ENCODE data around the gene MEIS3. TPM values are rescaled to one million over a fixed set of nuclear protein-coding genes. Genes with fewer than 3 reads are reported as not detected.

The MEIS3 gene
- total and polyA plus RNA-seq, 4 donors = 3.8 to 10.2 (median 7.9) TPM

DNA sequence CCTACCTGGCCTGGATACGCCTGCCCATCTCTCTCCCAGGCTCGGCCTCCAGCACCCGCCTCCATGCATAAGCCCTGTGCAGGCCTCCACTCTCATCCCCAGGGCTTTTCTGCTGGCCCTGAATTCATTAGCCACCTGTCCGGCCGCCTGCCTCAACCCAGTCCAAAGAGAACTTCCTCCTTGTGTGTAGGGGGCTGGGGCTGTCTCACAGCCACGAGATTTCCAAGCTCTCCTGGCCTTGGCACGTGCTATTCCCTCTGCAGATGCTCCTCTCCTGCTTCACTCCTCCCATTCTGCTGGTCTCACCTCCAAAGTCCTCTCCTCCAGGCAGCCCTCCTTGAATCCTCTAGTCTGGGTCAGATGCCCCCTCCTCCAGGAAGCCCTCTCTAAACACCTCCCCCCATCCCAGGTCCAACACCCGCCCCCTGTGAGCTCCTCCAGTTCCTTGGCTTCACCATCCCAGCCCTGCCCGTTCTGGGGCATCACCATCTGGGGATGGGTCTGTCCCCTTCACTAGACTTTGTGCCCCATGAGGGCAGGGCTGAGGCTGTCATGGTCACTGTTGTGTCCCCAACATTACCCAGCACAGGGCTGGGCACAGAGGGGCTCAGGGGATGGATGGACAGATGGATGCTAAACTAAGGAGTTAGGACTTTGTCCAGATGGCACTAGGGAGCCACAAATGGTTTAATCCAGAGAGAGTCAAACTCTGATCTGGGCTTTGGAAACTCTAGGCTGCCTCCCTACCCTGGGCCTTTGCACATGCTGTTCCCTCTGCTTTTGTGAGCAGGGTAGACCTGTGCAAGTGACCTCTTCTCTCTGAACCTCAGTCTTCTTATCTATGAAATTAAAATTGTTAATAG, 14.8 kb downstream of the MEIS3 start:
- peaks cover 0 to under 1% (median 0%) of the 10 kb centered on the region in 3 donors for H3K27me3 ChIP-seq (ENCODE audit: control insufficient read depth in 3 of 3, insufficient read depth in 3 of 3, low read length in 2 of 3)
- H3K36me3 ChIP-seq (ENCODE audit: control insufficient read depth in 4 of 4, insufficient read depth in 4 of 4, low read length in 4 of 4) = peaks cover 0 to 6% (median 0%) of the 10 kb centered on the region in 4 donors
- TF ChIP-seq, protein P1, sequence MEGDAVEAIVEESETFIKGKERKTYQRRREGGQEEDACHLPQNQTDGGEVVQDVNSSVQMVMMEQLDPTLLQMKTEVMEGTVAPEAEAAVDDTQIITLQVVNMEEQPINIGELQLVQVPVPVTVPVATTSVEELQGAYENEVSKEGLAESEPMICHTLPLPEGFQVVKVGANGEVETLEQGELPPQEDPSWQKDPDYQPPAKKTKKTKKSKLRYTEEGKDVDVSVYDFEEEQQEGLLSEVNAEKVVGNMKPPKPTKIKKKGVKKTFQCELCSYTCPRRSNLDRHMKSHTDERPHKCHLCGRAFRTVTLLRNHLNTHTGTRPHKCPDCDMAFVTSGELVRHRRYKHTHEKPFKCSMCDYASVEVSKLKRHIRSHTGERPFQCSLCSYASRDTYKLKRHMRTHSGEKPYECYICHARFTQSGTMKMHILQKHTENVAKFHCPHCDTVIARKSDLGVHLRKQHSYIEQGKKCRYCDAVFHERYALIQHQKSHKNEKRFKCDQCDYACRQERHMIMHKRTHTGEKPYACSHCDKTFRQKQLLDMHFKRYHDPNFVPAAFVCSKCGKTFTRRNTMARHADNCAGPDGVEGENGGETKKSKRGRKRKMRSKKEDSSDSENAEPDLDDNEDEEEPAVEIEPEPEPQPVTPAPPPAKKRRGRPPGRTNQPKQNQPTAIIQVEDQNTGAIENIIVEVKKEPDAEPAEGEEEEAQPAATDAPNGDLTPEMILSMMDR (IDR thresholded peaks at IDR 0.05; ENCODE audit: control extremely low read depth, extremely low read depth) = no peak
- ATAC-seq (ENCODE audit: insufficient read depth, low FRiP score) (no peak), DNase-seq (no peak)
- no peaks in the 10 kb centered on the region for H3K4me1 ChIP-seq (ENCODE audit: control insufficient read depth in 5 of 5, insufficient read depth in 5 of 5, low read length in 5 of 5)
- H3K9me3 ChIP-seq (ENCODE audit: control insufficient read depth in 4 of 4, insufficient read depth in 3 of 4, low read length in 3 of 4) = peaks cover 0 to 9% (median 0%) of the 10 kb centered on the region in 4 donors
- no peak overlapping the region for H3K27ac ChIP-seq (ENCODE audit: low read depth in 1 of 2, low read length in 1 of 2)
- H3K4me3 ChIP-seq = no peak overlapping the region
- 72 to 74% methylated on average over 9 of the region's 9 CpGs for whole genome bisulfite sequencing, 2 donors
- H3K9ac ChIP-seq (ENCODE audit: insufficient read depth in 1 of 2, low read length in 2 of 2) = no peak overlapping the region

DNA sequence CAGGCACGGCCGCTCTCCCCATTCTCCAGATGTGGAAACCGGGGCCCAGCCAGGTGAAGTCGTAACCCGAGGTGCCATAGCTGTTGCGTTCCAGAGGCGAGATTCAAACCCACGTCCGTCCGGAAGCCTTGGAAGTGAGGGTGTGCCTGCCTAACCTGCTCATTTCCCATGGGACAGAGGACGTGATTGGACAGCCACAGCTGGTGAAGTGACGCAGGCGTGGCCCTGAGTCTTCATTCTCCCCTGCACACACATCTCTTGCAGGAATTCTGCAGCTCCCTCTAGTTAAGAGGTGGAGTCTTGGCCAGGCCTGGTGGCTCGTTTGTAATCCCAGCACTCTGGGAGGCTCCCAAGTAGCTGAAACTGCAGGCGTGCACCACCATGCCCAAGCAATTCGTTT, 16.8 kb downstream of the MEIS3 start:
- ATAC-seq (ENCODE audit: insufficient read depth, low FRiP score) = no peak
- Histone ChIP-seq H3K27ac (ENCODE audit: low read depth in 1 of 2, low read length in 1 of 2) (no peak overlapping the region), H3K9me3 (ENCODE audit: control insufficient read depth in 4 of 4, insufficient read depth in 3 of 4, low read length in 3 of 4) (peaks cover 0 to 12% (median 0%) of the 10 kb centered on the region in 4 donors), H3K9ac (ENCODE audit: insufficient read depth in 1 of 2, low read length in 2 of 2) (no peak overlapping the region), H3K4me1 (ENCODE audit: control insufficient read depth in 5 of 5, insufficient read depth in 5 of 5, low read length in 5 of 5) (peaks cover 0 to 2% (median 0%) of the 10 kb centered on the region in 5 donors), H3K27me3 (ENCODE audit: control insufficient read depth in 3 of 3, insufficient read depth in 3 of 3, low read length in 2 of 3) (peaks cover 0 to 13% (median 2%) of the 10 kb centered on the region in 3 donors), H3K36me3 (ENCODE audit: control insufficient read depth in 4 of 4, insufficient read depth in 4 of 4, low read length in 4 of 4) (peaks cover 0 to 6% (median 0%) of the 10 kb centered on the region in 4 donors), H3K4me3 (no peak overlapping the region)
- TF ChIP-seq, protein P1 (IDR thresholded peaks at IDR 0.05; ENCODE audit: control extremely low read depth, extremely low read depth) = no peak
- no peak for DNase-seq
- 81 to 86% methylated on average over 16 of the region's 16 CpGs for WGBS, 2 donors

DNA sequence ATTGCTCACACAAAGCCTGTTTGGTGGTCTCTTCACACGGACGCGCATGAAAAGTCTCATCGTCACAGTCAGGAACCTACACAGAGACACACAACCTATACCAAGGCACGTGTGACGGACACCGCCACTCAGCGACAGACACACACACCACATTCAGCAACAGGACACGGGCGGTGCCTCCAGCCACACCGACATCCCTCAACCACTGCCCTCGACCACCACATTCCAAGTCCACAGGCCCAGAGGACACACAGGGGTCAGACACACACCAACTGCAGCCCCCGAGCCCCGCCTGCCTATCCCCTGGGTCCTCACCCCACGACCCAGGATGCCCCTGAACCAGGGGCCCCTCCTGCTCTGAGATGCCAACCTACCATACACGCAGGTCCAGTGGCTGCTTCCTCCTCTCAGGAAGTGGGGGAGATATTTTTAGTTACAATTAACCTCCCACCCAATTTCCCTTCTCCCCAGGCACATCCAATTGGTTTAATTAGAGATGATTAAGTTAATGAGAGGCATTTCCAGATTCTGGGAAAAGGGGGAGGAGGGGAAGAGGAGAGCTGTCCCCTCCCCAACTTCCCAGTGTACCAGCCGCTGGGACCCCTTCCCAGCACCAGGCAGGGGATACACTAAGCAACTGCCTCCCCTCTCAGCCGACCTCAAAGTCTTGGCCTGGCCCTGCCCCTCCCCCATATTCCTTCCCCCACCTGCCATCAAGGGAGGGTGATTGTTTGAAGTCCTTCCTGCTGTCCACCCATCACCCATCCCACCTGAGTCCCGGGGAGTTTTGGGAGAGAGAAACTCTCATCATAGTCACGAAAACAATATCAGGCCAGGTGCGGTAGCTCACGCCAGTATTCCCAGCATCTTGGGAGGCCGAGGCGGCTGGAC, 20.4 kb downstream of the MEIS3 start:
- Histone ChIP-seq H3K9me3 (ENCODE audit: control insufficient read depth in 4 of 4, insufficient read depth in 3 of 4, low read length in 3 of 4) (peaks cover 0 to 3% (median 0%) of the 10 kb centered on the region in 4 donors), H3K27me3 (ENCODE audit: control insufficient read depth in 3 of 3, insufficient read depth in 3 of 3, low read length in 2 of 3) (peaks cover 0 to 13% (median 2%) of the 10 kb centered on the region in 3 donors), H3K27ac (ENCODE audit: low read depth in 1 of 2, low read length in 1 of 2) (no peak overlapping the region), H3K4me3 (no peak overlapping the region), H3K9ac (ENCODE audit: insufficient read depth in 1 of 2, low read length in 2 of 2) (no peak overlapping the region), H3K4me1 (ENCODE audit: control insufficient read depth in 5 of 5, insufficient read depth in 5 of 5, low read length in 5 of 5) (peaks cover 0 to 2% (median 0%) of the 10 kb centered on the region in 5 donors), H3K36me3 (ENCODE audit: control insufficient read depth in 4 of 4, insufficient read depth in 4 of 4, low read length in 4 of 4) (no peaks in the 10 kb centered on the region)
- DNase-seq (no peak), ATAC-seq (ENCODE audit: insufficient read depth, low FRiP score) (no peak)
- 47 to 56% methylated on average over 24 of the region's 24 CpGs for WGBS, 2 donors
- TF ChIP-seq, protein P1 (IDR thresholded peaks at IDR 0.05; ENCODE audit: control extremely low read depth, extremely low read depth) = no peak
